Fibroblast of the aortic adventitia (primary cell): ENCODE measurements around the gene MARCKSL1. TPM values are rescaled to one million over a fixed set of nuclear protein-coding genes. Genes with fewer than 3 reads are reported as not detected.

ENCODE experiments used
- DNase-seq: peaks from one replicate; pipeline ENCODE4 v3.0.0-alpha.2; 2010; ENCODE audit warnings: low read depth
- H3K4me3 ChIP-seq: 2 replicates; pipeline ENCODE4 v1.5.1; 2011; ENCODE audit warnings: low read depth, mild to moderate bottlenecking, control low read depth, low read length, moderate library complexity
- CTCF ChIP-seq: IDR thresholded peaks from 2 replicates; pipeline ENCODE4 v1.5.1; 2011; ENCODE audit warnings: mild to moderate bottlenecking, low read length, control low read depth, inconsistent platforms; ENCODE audit not compliant: insufficient read depth
- total RNA-seq: library from RNA; depleted of rRNA; stranded (reverse); fragments of >200 nt; gene quantifications from 2 replicates; pipeline ENCODE4 v1.2.3, GENCODE V29; 2012; ENCODE audit warnings: low replicate concordance

The MARCKSL1 gene
- total RNA-seq, 1 donor, result 14.4 TPM

GRCh38 chr1:32333251-32333963 is 2.6 kb downstream of the MARCKSL1 start:
- DNase-seq, result no peak
- no peak for TF ChIP-seq CTCF
- no peak overlapping the region for H3K4me3 ChIP-seq

- H3K4me3 ChIP-seq, result no peak overlapping the region
- no peak for TF ChIP-seq CTCF
- no peak for DNase-seq
Observed at GRCh38 chr1:32332290-32333079, 3.5 kb downstream of the MARCKSL1 start.

- TF ChIP-seq CTCF, result no peak
- no peak for DNase-seq
- H3K4me3 ChIP-seq, result no peak overlapping the region
Observed at GRCh38 chr1:32331549-32331948, 4.5 kb downstream of the MARCKSL1 start.

- DNase-seq, result no peak
- no peak for TF ChIP-seq CTCF
Observed at GRCh38 chr1:32330558-32331151, 5.4 kb downstream of the MARCKSL1 start.

GRCh38 chr1:32329931-32330466 is 6.0 kb downstream of the MARCKSL1 start:
- no peak for DNase-seq
- H3K4me3 ChIP-seq, result no peak overlapping the region
- no peak for TF ChIP-seq CTCF

More at GRCh38 chr1:32330558-32331151, 5.4 kb downstream of the MARCKSL1 start:
- no peak overlapping the region for H3K4me3 ChIP-seq

- TF ChIP-seq CTCF, result no peak
- no peak for DNase-seq
- no peak overlapping the region for H3K4me3 ChIP-seq
Observed at GRCh38 chr1:32327204-32327603, 8.8 kb downstream of the MARCKSL1 start.
